8988T (cell line): ENCODE data around the gene ACTR1A.
"Not testable (repeated sequence)": the region's sequence is repeated elsewhere in the genome, so short reads cannot be mapped to it uniquely, and the experiment has no call there.

Experiments
- DNase-seq: peaks from one replicate; pipeline ENCODE4 v3.0.0; 2011

Gene ACTR1A

GRCh38 chr10:102514487-102515311 lies 12.2 kb upstream of the ACTR1A start:
- DNase-seq = no peak

DNA sequence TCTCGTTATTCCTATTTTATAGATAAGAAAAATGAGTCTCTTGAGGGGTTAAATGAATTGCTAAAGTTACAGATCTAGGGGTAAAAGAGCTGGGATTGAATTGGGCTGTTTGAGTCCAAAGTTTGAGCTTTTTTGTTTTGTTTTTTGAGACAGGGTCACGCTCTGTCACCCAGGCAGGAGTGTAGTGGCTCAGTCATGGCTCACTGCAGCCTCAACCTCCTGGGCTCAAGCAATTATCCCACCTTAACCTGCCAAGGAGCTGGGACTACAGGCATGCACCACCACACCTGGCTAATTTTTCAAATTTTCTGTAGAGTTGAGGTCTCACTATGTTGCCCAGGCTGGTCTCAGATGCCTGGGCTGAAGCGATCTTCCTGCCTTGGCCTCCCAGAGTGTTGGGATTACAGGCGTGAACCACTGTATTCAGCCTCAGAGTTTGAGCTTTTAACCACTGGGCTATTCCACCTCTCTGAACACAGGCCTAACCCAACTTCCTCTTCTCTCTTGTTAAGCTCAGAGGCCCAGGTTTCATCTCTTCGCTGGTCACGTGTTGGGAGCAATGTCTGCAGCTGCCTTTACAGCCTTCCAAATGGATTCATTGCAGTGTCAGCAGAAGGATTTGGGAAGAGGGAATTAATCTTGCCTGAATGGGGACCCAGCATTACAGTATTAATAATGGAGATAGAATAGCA lies 9.2 kb upstream of the ACTR1A start:
- no peak for DNase-seq

GRCh38 chr10:102509387-102509786 lies 6.9 kb upstream of the ACTR1A start:
- DNase-seq = no peak

DNA sequence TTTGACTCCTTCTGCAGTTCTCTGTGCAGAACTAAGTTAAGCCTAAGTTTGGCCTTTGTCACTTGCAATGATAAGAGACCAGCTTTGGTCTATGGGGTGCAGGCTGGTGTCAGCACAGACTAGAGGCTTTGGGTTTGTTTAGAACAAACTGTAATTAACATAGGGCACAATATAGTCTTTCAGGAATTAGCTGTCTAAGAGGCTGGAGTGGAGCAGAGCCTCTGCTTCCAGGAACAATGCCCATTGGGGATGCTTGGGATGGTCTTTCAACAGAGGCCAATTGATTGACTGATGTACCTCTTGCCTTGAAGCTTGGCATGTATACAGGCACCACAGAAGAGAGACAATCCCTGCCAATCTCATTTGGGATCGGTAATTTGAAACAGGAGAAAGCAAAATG lies 6.0 kb upstream of the ACTR1A start:
- no peak for DNase-seq

- DNase-seq = no peak
These were observed 5.0 kb upstream of the ACTR1A start for GRCh38 chr10:102507521-102507920.

- no peak for DNase-seq
These were observed 3.1 kb upstream of the ACTR1A start for GRCh38 chr10:102505462-102506115.

GRCh38 chr10:102504976-102505300 lies 2.4 kb upstream of the ACTR1A start:
- DNase-seq = no peak

- DNase-seq = no peak
These were observed 1.9 kb upstream of the ACTR1A start for GRCh38 chr10:102504179-102504975.

- DNase-seq = peak; percentile 81
These were observed 1.0 kb upstream of the ACTR1A start, which contains the start of gene SUFU for GRCh38 chr10:102503264-102504178. Gene SUFU, plus strand, starts transcription at chr10:102503972. Its CDS starts 181 bp downstream, at chr10:102504153.

DNA sequence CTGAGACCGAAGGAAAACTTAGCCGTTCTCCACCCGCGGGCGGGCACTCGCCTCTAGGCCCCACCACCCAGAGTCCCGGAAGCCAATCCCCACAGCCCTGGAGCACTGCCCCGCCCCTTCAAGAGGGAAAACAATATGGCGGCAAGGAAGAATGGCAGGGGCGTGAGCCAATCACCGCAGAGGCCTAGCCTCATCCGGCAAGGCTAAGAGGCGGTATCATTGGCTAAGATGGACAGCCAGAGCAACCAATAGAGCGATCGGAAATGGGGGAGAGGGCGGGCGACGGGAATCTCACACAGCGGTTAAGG lies 529 bp downstream of the ACTR1A start:
- DNase-seq = peak; percentile 86

DNA sequence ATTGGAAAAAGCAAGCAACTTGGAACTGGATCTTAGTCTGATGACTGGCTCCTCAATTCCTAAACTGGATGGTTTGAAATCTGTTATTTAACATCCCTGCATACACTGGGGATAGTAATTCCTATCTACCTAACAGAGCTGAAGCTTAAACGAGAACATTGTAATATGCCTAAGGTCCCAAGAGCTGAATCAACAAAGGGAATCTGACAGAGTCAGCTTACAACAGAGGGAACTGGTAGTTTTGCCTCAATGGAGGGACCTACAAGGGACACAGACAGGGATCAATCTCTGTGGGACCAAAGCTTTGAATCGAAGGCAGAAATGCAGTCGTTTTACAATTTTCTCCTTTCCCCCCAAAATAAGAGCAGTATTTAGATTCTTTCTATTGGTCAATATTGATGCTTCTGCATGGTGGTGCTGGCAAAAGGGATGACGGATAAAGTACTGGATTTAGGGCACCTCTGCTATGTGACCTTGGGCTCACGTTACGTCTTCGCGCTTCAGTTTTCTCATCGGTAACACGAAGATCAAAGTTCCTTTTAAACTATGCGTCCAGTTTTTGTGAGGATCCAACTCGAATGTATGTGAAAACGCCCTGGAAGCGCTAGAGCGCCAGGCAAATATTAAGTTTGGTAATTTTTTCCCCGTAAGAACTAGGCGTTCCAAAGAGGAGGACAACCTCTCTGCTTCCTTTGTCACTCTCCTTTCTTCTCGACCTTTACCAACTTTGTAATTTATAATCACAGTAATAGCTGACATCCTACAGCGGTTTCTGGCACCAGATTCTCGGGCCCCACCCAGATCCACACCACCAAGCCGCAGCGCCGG lies 1.1 kb downstream of the ACTR1A start:
- DNase-seq = no peak

GRCh38 chr10:102500686-102501085 lies 1.8 kb downstream of the ACTR1A start:
- not testable (repeated sequence) for DNase-seq

DNA sequence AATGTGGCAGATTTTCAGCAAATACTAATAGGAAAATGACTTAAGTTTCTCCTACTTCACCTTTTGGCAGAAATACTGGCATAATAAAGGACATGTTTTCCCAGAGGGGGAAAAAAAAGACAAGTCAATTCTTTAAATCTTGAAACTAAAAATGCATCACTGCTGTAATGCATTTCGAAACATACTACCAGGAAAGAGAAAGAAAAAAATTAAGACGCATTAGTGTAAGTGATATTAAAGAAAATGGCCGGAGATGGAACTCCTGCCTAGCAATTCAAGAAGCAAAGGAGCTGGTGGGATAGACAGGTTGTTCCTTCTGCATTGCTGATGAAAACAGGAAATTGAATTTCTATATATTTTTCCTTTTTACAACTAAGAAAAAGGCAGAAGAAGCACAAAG lies 3.2 kb downstream of the ACTR1A start:
- no peak for DNase-seq

DNA sequence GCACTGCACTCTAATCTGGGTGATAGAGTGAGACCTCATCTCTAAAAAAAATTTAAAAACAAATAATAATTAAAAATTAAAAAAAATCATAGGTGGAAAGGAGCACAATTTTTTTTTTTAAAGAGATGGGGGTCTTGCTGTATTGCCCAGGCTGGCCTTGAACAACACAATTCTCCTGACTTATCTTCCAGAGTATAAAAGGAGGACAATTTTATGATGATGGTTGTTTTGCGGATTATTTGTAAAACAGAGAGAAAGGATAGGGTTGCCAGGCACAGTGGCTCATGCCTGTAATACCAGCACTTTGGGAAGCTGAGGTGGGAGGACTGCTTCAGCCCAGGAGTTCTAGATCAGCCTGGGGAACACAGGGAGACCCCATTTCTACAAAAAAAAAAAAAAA lies 5.0 kb downstream of the ACTR1A start:
- no peak for DNase-seq

GRCh38 chr10:102493771-102494170 lies 8.7 kb downstream of the ACTR1A start:
- DNase-seq = no peak

DNA sequence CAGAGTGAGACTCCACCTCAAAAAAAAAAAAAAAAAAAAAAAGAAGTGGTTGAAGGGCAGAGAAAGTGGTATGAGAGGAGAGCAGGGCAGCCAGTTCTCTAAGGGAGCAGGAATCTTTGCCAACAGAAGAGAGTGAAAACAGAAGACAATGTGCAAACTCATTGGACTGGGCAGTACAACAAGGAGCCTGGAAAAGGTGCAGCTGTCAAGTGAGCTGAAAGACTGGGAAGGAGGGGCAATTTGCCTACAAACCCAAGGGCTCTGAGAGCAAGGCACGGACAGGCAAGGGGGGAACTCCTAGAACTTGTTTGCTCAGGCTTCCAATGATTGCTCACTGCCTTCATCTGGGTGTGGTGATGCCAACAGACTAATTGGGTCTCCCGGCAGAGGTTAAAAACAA lies 9.5 kb downstream of the ACTR1A start:
- DNase-seq = no peak

- DNase-seq = no peak
These were observed 10.1 kb downstream of the ACTR1A start for GRCh38 chr10:102492344-102492939.

- DNase-seq = no peak
These were observed 11.4 kb downstream of the ACTR1A start for GRCh38 chr10:102491136-102491535.

GRCh38 chr10:102485093-102485784 lies 17.3 kb downstream of the ACTR1A start:
- DNase-seq = no peak

DNA sequence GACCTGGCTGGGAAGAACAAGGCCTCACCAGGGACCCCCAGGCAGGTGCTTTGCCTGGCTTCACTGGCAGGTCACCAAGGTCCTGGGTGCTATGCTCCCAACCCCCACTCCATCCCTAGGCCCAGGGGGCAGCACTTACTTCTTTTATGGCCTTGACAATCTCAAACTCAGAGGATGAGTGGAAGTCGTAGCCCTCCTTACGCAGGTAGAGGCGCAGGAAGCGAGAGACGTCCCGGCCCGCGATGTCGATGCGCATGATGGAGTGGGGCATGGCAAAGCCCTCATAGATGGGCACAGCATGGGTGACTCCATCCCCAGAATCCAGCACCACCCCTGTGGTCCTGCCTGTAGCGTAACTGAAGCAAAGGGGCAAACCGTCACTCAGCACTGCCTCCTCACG lies 18.5 kb downstream of the ACTR1A start:
- DNase-seq = no peak
